Activated T-cell treated with anti-CD3 and anti-CD28 coated beads for 48 hours (primary cell): ENCODE measurements around the gene SNX19.
A peak's percentile ranks its signal among the peaks of the same experiment; 100 is the strongest.

Experiments
- DNase-seq: peaks from one replicate; pipeline ENCODE4 v3.0.0-alpha.2; 2020; ENCODE audit warnings: low read depth

SNX19 gene

GRCh38 chr11:130839981-130840666 lies 76.2 kb downstream of the SNX19 start:
- no peak for DNase-seq

GRCh38 chr11:130837194-130837593 lies 79.1 kb downstream of the SNX19 start:
- DNase-seq: no peak

- DNase-seq: no peak
Measured at GRCh38 chr11:130834886-130835285, 81.4 kb downstream of the SNX19 start.

DNA sequence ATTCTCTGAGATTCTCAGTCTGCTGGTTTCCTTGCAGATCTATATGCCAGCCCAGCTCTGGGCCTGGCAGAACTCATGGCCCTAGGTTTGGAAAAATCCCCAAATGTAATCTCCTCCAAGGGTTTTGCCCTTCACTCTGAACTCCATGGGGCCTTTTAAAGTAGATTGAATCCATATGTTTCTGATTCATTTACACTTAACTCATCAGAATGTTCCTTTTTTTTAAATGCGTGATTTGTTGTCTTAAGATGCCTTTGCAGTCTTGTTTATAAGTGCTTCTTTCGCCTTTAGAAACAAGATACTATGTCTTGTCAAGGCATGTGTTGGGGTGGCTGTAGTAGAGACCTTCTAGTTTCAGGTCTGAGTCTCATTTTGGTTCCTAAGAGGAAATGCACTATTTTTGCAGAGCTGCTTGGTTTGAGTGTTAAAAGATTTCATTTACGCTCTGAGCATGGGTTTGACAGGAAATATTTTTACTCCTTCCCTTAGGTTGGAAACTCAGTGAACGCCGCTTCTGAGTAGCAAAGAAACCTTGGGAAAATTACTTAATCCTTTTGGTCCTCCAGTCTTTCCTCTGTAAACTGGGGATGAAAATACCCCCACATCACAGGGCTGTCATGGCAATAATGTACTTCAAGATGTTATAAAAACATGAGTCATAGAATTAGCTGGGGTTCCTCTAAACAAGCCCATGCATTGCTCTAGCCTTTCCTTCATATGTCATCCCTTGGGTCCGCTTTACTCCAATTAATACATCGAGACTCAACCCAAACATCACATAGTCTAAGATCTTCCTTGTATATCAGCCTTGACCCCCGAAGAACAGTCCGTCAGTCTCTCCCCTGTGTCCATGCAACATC lies 83.5 kb downstream of the SNX19 start:
- DNase-seq: no peak

- DNase-seq: no peak
Measured at GRCh38 chr11:130831976-130832375, 84.3 kb downstream of the SNX19 start.

- no peak for DNase-seq
Measured at GRCh38 chr11:130831506-130831905, 84.8 kb downstream of the SNX19 start.

GRCh38 chr11:130830566-130830965 lies 85.7 kb downstream of the SNX19 start:
- no peak for DNase-seq

- no peak for DNase-seq
Measured at GRCh38 chr11:130829920-130830511, 86.3 kb downstream of the SNX19 start.

DNA sequence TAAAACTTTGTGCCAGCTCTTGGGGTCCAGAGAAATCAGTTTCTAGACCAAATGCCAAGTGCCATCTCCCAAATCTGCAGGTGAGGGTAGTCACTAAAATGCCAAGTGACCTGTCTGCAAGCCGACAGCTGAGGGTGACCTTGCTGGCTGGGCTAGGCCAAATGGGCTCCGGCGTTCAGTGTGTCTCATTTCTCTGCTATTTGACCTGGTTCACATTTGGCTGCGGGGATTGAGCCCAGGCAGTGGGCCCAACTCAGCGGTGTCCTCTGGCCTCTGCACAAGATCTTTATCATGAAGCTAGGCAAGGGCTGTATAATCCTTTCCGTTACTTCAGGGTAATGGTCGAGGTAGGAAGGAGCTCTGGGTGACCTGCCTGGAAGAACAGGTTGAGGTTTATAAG lies 87.5 kb downstream of the SNX19 start:
- DNase-seq: no peak

DNA sequence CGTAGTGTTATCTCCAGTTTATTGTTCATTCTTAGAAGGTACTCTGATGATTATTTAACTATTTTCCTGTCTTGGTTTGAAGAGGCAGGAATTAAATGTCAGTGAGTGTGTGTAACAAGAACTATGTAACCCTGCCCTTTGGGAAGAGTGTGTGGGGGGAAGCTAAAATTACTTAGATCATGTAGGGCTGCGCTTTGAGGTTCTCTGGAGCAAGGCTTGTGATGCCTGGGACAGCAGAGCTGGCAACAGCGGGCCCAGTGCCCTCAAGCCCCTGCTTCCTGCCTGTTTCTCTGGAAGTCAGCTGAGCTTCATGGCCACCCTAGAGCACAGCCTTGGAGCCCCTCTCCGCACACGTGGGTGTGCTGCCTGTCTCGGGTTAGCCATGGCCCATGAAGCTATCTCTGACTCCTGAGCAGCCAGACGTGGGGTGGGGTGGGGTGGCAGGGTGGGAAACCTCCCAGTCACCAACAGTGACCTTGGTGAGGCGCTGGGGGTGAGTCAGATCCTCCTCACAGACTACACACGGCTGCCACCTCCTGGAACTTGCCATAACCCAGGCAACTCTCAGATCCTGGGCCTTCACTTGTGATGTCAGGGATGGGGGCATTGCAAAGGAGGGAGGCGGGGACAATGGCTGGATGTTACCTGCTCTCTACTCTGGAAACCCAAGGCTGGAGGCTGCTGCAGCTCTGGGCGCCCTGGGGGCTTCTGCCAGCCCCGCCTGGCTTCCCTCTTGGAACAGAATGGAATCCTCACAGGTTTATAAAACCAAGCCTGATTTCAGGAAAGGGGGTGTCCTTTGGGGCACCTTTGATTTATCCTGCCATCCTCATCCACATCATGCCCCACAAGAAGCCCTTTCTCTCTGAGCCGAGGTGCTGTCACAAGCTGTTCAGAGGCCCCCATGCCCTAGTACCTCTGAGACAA lies 88.6 kb downstream of the SNX19 start:
- peak; percentile 7 for DNase-seq

DNA sequence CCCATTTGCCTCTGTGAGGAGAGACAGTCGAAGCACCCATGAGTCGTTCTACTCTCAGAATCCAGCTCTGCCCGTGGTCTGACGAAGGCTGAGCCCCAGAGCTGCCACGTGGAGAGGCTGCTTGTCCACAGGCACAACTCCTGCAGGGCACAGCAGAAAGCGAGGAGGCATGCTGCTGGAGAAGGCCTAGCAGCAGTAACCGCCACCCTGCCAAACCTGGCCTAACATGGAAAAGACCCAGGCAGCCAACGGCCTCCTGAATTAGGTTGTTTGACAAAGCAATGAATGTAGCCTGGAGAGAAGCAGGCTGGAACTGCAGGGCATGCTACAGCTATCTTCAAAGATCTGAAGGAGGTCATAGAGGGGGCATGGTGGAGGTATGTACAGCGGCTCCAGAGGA lies 89.7 kb downstream of the SNX19 start:
- DNase-seq: no peak

DNA sequence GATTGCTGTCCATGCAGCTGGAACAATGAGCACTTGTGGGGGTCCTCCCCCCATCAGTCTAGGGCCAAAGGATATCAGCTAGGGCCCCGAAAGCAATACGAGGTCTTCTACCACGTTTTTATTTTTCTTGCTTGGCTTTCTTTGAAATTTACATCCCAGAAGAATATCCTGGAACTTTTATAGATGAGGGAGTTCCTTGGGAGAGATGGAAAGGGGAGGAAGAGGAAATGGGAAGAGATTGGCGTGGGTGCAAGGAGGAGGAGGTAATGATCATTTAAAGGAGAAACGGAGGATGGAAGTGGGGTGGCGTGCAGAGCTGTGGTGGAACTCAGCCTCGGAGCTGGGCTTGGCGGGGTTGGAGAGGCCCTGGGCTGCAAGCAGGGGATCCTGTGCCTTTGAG lies 90.3 kb downstream of the SNX19 start:
- no peak for DNase-seq

DNA sequence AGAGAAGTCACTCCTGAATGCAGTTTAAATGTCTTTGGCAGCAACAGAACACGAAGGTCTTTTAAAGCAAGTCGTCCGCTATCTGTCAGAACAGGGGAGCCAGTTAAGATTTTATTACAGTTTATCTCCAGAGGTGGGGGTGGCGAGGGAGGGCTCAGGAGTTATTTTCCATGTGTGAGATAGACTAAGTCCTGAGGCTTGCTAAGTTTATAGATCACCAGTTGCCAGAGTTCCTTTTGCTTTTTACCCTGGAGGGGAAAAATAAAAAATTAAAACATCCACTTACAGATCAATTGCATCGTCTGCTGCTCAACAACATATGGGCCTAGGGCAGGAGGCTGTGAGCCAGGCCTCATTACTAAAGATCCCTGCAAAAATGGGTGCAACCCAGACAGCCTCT lies 90.7 kb downstream of the SNX19 start:
- no peak for DNase-seq
